SK-N-SH treated with all-trans-retinoic acid at 6 μM for 48 hours (cell line): Measurements from ENCODE around the gene CISTR.

Experiments
- ATAC-seq: fragments of 200-7000 bp; cut with Tn5 transposase; 3 replicates; pipeline ENCODE4 v1.9.1; 2020; ENCODE audit warnings: mild to moderate bottlenecking, moderate library complexity
- BACH2 ChIP-seq: fragments of 250-450 bp; sonication (Bioruptor Pico); IDR thresholded peaks from 2 replicates; pipeline ENCODE4 v1.9.0; 2021; ENCODE audit warnings: mild to moderate bottlenecking, borderline replicate concordance
- CREB5 ChIP-seq: fragments of 250-450 bp; sonication (Bioruptor Pico); IDR thresholded peaks from 2 replicates; pipeline ENCODE4 v1.5.1; 2020; ENCODE audit warnings: low read depth, mild to moderate bottlenecking, moderate library complexity
- CSDC2 ChIP-seq: fragments of 250-450 bp; sonication (Bioruptor Pico); IDR thresholded peaks from 2 replicates; pipeline ENCODE4 v1.5.0; 2020; ENCODE audit warnings: mild to moderate bottlenecking, moderate library complexity
- CSRNP3 ChIP-seq: fragments of 250-450 bp; sonication (Bioruptor Pico); IDR thresholded peaks from 2 replicates; pipeline ENCODE4 v1.5.1; 2021; ENCODE audit warnings: mild to moderate bottlenecking, moderate library complexity
- ESRRG ChIP-seq: fragments of 250-450 bp; sonication (Bioruptor Pico); IDR thresholded peaks from 2 replicates; pipeline ENCODE4 v1.6.1; 2021; ENCODE audit warnings: mild to moderate bottlenecking
- ISL1 ChIP-seq: fragments of 250-450 bp; sonication (Bioruptor Pico); IDR thresholded peaks from 2 replicates; pipeline ENCODE4 v2.1.2; 2022; ENCODE audit warnings: mild to moderate bottlenecking, moderate library complexity
- OSR1 ChIP-seq: fragments of 250-450 bp; sonication (Bioruptor Pico); IDR thresholded peaks from 2 replicates; pipeline ENCODE4 v1.8.0; 2022; ENCODE audit warnings: moderate library complexity, mild to moderate bottlenecking, inconsistent platforms
- PPARA ChIP-seq: fragments of 250-450 bp; sonication (Bioruptor Pico); IDR thresholded peaks from 2 replicates; pipeline ENCODE4 v1.5.0; 2020; ENCODE audit warnings: mild to moderate bottlenecking, borderline replicate concordance
- RARB ChIP-seq: fragments of 250-450 bp; sonication (Bioruptor Pico); IDR thresholded peaks from 2 replicates; pipeline ENCODE4 v1.8.0; 2021; ENCODE audit warnings: mild to moderate bottlenecking, moderate library complexity
- SNAI2 ChIP-seq: fragments of 250-450 bp; sonication (Bioruptor Pico); IDR thresholded peaks from 2 replicates; pipeline ENCODE4 v1.5.0; 2020; ENCODE audit warnings: mild to moderate bottlenecking, moderate library complexity
- TCF4 ChIP-seq: fragments of 250-450 bp; sonication (Bioruptor Pico); IDR thresholded peaks from 2 replicates; pipeline ENCODE4 v1.8.0; 2021; ENCODE audit warnings: mild to moderate bottlenecking, moderate library complexity, borderline replicate concordance
- TOX ChIP-seq: fragments of 250-450 bp; sonication (Bioruptor Pico); IDR thresholded peaks from 2 replicates; pipeline ENCODE4 v1.8.0; 2021; ENCODE audit warnings: mild to moderate bottlenecking, moderate library complexity, borderline replicate concordance
- ZC3H10 ChIP-seq: fragments of 250-450 bp; sonication (Bioruptor Pico); IDR thresholded peaks from 2 replicates; pipeline ENCODE4 v1.5.1; 2021; ENCODE audit warnings: mild to moderate bottlenecking, moderate library complexity
- ZFP3 ChIP-seq: fragments of 250-450 bp; sonication (Bioruptor Pico); IDR thresholded peaks from 2 replicates; pipeline ENCODE4 v1.5.0; 2020; ENCODE audit warnings: mild to moderate bottlenecking, moderate library complexity
- ZFP30 ChIP-seq: fragments of 450-650 bp; formaldehyde crosslinking; IDR thresholded peaks from 2 replicates; pipeline ENCODE4 v1.5.0; 2022; ENCODE audit warnings: mild to moderate bottlenecking, moderate library complexity
- ZNF565 ChIP-seq: fragments of 450-650 bp; formaldehyde crosslinking; conservative IDR thresholded peaks from 2 replicates; pipeline ENCODE4 v1.5.0; 2020; ENCODE audit warnings: low read depth, mild to moderate bottlenecking, moderate library complexity
- ZNF70 ChIP-seq: fragments of 450-650 bp; formaldehyde crosslinking; IDR thresholded peaks from 2 replicates; pipeline ENCODE4 v1.5.0; 2020; ENCODE audit warnings: mild to moderate bottlenecking, moderate library complexity
- ZNF8 ChIP-seq: fragments of 450-650 bp; formaldehyde crosslinking; IDR thresholded peaks from 2 replicates; pipeline ENCODE4 v1.5.0; 2020; ENCODE audit warnings: mild to moderate bottlenecking, moderate library complexity
- TF ChIP-seq, protein P1 (sequence below): fragments of 250-450 bp; sonication (Bioruptor Pico); IDR thresholded peaks from 2 replicates; pipeline ENCODE4 v1.8.0; 2020; ENCODE audit warnings: mild to moderate bottlenecking, moderate library complexity, borderline replicate concordance
- TF ChIP-seq, protein P2 (sequence below): fragments of 250-450 bp; sonication (Bioruptor Pico); IDR thresholded peaks from 2 replicates; pipeline ENCODE4 v1.8.0; 2021; ENCODE audit warnings: low read depth, mild to moderate bottlenecking, moderate library complexity, borderline replicate concordance

CISTR gene

GRCh38 chr12:53706080-53706479 is 45.7 kb downstream of the CISTR start:
- no peak for TF ChIP-seq ZFP30 (CRISPR knock-in tag)
- TF ChIP-seq, protein P1, sequence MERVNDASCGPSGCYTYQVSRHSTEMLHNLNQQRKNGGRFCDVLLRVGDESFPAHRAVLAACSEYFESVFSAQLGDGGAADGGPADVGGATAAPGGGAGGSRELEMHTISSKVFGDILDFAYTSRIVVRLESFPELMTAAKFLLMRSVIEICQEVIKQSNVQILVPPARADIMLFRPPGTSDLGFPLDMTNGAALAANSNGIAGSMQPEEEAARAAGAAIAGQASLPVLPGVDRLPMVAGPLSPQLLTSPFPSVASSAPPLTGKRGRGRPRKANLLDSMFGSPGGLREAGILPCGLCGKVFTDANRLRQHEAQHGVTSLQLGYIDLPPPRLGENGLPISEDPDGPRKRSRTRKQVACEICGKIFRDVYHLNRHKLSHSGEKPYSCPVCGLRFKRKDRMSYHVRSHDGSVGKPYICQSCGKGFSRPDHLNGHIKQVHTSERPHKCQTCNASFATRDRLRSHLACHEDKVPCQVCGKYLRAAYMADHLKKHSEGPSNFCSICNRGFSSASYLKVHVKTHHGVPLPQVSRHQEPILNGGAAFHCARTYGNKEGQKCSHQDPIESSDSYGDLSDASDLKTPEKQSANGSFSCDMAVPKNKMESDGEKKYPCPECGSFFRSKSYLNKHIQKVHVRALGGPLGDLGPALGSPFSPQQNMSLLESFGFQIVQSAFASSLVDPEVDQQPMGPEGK (CRISPR knock-in tag) = no peak
- no peak for TF ChIP-seq CSDC2 (CRISPR knock-in tag)
- no peak for TF ChIP-seq BACH2 (CRISPR knock-in tag)
- ATAC-seq = no peak

- no peak for ATAC-seq
- no peak for TF ChIP-seq TOX (CRISPR knock-in tag)
- TF ChIP-seq CSRNP3 (CRISPR knock-in tag) = no peak
- TF ChIP-seq ZNF565 (CRISPR knock-in tag) = no peak
- no peak for TF ChIP-seq TCF4 (CRISPR knock-in tag)
- TF ChIP-seq ISL1 (CRISPR knock-in tag) = no peak
- TF ChIP-seq RARB (CRISPR knock-in tag) = no peak
- no peak for TF ChIP-seq ZC3H10 (CRISPR knock-in tag)
- TF ChIP-seq OSR1 (CRISPR knock-in tag) = no peak
- TF ChIP-seq ZNF70 (CRISPR knock-in tag) = no peak
- no peak for TF ChIP-seq CSDC2 (CRISPR knock-in tag)
- no peak for TF ChIP-seq SNAI2 (CRISPR knock-in tag)
- TF ChIP-seq, protein P1 (CRISPR knock-in tag) = no peak
- no peak for TF ChIP-seq ZNF8 (CRISPR knock-in tag)
- TF ChIP-seq ZFP3 (CRISPR knock-in tag) = no peak
- no peak for TF ChIP-seq CREB5 (CRISPR knock-in tag)
- no peak for TF ChIP-seq ZFP30 (CRISPR knock-in tag)
- TF ChIP-seq ESRRG (CRISPR knock-in tag) = no peak
- no peak for TF ChIP-seq BACH2 (CRISPR knock-in tag)
- no peak for TF ChIP-seq PPARA (CRISPR knock-in tag)
- TF ChIP-seq, protein P2, sequence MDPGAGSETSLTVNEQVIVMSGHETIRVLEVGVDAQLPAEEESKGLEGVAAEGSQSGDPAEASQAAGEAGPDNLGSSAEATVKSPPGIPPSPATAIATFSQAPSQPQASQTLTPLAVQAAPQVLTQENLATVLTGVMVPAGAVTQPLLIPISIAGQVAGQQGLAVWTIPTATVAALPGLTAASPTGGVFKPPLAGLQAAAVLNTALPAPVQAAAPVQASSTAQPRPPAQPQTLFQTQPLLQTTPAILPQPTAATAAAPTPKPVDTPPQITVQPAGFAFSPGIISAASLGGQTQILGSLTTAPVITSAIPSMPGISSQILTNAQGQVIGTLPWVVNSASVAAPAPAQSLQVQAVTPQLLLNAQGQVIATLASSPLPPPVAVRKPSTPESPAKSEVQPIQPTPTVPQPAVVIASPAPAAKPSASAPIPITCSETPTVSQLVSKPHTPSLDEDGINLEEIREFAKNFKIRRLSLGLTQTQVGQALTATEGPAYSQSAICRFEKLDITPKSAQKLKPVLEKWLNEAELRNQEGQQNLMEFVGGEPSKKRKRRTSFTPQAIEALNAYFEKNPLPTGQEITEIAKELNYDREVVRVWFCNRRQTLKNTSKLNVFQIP (CRISPR knock-in tag) = no peak
Measured at GRCh38 chr12:53703756-53704155, 48.0 kb downstream of the CISTR start.

DNA sequence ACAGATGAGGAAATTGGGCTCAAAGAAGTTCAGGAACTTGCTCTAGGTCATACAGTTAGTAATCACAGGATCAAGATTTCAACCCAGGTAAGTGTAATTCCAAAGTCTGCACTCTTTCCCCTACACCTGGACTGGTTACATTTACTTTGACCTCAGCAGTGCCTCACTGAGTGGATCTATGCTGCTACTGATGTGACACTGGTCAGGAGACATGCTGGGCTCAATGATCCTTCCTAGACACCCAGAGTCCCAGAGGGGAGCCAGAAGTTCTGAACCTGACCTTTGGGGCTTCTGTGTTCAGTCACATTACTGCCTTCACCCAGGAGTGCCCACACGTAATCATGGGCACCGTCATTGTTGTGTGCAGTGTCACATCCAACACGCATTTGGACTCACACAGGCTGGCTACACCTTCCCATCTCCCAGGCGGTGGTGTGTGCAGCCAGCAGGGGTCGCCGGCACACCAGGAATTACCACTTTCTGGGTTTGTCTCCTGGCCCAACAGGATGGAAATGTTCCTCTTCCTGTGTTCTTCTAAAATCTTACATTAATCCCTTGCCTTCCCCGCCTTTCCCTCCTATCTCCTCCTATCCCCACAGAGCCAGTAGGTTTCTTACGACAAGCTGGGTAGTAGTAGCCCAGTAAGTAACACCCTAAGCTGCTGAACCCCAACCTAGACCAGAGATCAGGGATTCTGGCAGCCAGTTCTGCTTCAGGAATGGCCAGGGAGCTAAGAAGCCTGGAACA is 50.1 kb downstream of the CISTR start:
- peak; percentile 99 for ATAC-seq
- no peak for TF ChIP-seq TOX (CRISPR knock-in tag)
- TF ChIP-seq, all 23 proteins: peak for 0

- ATAC-seq = no peak
- TF ChIP-seq, protein P1 (CRISPR knock-in tag) = no peak
- TF ChIP-seq TCF4 (CRISPR knock-in tag) (no peak), CSRNP3 (CRISPR knock-in tag) (no peak), CSDC2 (CRISPR knock-in tag) (no peak), ZC3H10 (CRISPR knock-in tag) (no peak)
Measured at GRCh38 chr12:53700567-53700966, 51.2 kb downstream of the CISTR start.
